SKM-1 (cell line): Measurements from ENCODE around the gene ATRNL1.
"Not testable (repeated sequence)": the region's sequence is repeated elsewhere in the genome, so short reads cannot be mapped to it uniquely, and the experiment has no call there.

Source experiments
- DNase-seq: peaks from one replicate; lab custom pipeline; 2025; ENCODE audit not compliant: unreplicated experiment; lab: John Stamatoyannopoulos, UW

Gene ATRNL1

GRCh38 chr10:115727129-115727528, 634.0 kb downstream of the ATRNL1 start:
- no peak for DNase-seq

- DNase-seq = no peak
Observed at GRCh38 chr10:115744089-115744488, 650.9 kb downstream of the ATRNL1 start.

GRCh38 chr10:115745943-115746342, 652.8 kb downstream of the ATRNL1 start:
- DNase-seq = no peak

GRCh38 chr10:115747811-115748210, 654.6 kb downstream of the ATRNL1 start:
- DNase-seq = no peak

GRCh38 chr10:115758488-115758887, 665.3 kb downstream of the ATRNL1 start:
- not testable (repeated sequence) for DNase-seq

- DNase-seq = no peak
Observed at GRCh38 chr10:115760131-115760530, 667.0 kb downstream of the ATRNL1 start.

GRCh38 chr10:115761166-115761565, 668.0 kb downstream of the ATRNL1 start:
- no peak for DNase-seq

- DNase-seq = no peak
Observed at GRCh38 chr10:115762029-115762428, 668.9 kb downstream of the ATRNL1 start.

- DNase-seq = no peak
Observed at GRCh38 chr10:115771755-115772154, 678.6 kb downstream of the ATRNL1 start.

- no peak for DNase-seq
Observed at GRCh38 chr10:115772606-115773005, 679.4 kb downstream of the ATRNL1 start.

GRCh38 chr10:115773832-115774231, 680.7 kb downstream of the ATRNL1 start:
- no peak for DNase-seq

GRCh38 chr10:115774721-115775120, 681.6 kb downstream of the ATRNL1 start:
- DNase-seq = no peak

GRCh38 chr10:115777646-115778045, 684.5 kb downstream of the ATRNL1 start:
- DNase-seq = no peak

- no peak for DNase-seq
Observed at GRCh38 chr10:115790220-115790619, 697.1 kb downstream of the ATRNL1 start.

- no peak for DNase-seq
Observed at GRCh38 chr10:115795964-115796363, 702.8 kb downstream of the ATRNL1 start.

- no peak for DNase-seq
Observed at GRCh38 chr10:115801457-115801856, 708.3 kb downstream of the ATRNL1 start.

- no peak for DNase-seq
Observed at GRCh38 chr10:115801992-115802391, 708.8 kb downstream of the ATRNL1 start.

GRCh38 chr10:115802911-115803310, 709.7 kb downstream of the ATRNL1 start:
- DNase-seq = no peak

- DNase-seq = no peak
Observed at GRCh38 chr10:115814542-115814941, 721.4 kb downstream of the ATRNL1 start.

- DNase-seq = no peak
Observed at GRCh38 chr10:115818012-115818411, 724.8 kb downstream of the ATRNL1 start.

- no peak for DNase-seq
Observed at GRCh38 chr10:115826396-115826795, 733.2 kb downstream of the ATRNL1 start.

GRCh38 chr10:115827231-115828009, 734.3 kb downstream of the ATRNL1 start:
- no peak for DNase-seq

- not testable (repeated sequence) for DNase-seq
Observed at GRCh38 chr10:115828182-115828581, 735.0 kb downstream of the ATRNL1 start.
